Activated T-cell treated with anti-CD3 and anti-CD28 coated beads, Interleukin-2, amount 50 U/mL, for 48 hours (primary cell): Measurements from ENCODE around the gene ARID1B.

Experiments
- DNase-seq, 2 experiments: peaks; one replicate each; pipeline ENCODE4 v3.0.0-alpha.2; 2020

Gene ARID1B

DNA sequence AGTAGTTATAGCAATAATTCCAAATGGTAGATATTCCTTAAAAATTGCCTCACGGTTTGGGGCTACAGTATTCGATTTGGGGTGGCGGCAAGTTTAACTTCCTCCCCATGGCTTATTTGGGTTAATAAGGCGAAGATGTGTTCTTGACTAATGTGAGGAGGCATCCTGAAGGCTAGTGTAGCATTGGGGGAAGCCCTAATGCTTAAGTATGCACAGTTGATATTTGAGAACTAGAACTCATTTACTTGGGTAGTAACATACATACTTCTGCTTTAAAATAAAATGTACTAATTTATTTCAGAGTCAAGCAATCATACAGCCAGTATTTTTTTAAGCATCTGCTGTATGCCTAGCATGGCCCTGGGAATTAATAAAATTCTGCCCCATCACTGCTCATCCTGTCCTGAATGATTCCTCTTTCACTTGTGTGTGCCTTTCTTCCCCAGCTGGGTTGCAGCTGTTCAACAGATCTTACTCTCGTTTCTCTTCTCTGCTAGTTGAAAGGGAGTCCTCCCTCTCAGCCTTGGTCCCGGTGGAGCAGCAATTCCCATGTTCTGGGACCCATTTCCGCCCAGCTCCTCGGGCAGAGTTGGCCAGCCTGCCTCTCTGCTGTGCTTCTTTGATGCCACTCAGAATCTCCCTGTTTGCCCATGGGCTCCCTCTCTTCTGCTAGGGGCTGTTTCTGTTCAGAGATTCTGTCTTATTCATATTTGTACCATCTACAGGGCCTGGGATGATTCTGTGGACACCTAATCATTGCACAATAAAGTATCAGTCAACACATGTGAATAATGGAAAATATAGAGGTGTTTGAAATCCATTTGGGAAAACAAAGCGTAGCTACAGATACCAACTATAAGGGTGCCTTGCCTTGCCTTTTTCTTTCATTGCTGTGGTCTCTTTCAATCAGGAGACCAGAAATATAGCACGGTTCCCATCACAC lies 104.8 kb downstream of the ARID1B start:
- DNase-seq: no peak

DNA sequence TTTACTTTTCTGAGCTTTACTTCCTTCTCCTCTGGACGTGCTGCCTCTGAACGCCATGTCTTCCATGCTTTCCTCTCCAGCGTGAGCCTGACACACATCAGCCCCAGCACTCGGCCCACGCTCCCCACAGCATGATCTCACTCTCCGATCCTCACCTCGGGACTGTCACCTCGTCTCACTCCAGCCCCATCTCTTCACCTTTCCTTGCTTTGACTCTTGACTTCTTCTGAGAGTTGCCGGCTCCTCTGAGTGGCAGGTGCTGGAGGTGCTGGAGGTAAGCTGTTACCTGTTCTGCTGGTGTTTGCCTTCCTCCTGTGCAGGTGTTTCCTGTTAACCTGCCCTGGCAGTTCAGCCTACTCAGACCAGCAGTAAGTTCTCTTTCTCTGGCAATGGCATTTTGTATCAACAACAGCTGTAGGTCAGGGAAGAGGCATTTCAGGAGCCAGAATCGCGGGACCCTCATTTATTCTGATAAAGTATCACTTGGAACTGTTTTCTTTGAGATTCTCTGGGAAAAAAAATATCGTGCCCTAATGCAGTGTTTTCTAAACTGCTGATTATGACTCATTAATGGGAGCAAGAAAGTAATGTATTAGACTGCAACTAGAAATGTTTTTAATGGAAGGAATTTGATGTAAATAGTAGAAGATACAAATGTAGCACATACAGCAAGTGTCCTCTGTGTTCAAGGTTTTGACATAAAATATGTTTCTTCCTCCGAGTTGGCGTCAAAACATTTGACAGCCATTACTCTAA lies 106.5 kb downstream of the ARID1B start:
- DNase-seq: peak; percentile 51 to 59

DNA sequence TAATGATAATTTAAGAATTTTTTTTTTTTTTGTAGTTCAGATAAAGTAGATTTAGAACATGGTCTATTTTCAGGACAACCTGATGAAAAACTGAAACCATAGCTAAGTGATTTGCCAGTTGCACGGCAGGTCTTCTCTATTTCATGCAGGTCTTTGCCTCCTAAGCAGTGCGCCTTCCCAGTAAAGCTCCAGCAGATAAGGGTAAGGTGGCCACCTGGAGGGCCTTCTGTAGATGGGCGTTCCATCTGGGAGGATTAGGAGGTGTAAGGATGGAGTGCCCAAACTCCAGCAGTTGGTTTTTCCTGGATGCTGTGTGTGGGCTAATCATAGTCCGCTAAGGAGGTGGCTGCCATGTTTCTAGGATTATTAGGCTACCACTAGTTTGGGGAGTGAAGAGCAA lies 107.1 kb downstream of the ARID1B start:
- DNase-seq: no peak

DNA sequence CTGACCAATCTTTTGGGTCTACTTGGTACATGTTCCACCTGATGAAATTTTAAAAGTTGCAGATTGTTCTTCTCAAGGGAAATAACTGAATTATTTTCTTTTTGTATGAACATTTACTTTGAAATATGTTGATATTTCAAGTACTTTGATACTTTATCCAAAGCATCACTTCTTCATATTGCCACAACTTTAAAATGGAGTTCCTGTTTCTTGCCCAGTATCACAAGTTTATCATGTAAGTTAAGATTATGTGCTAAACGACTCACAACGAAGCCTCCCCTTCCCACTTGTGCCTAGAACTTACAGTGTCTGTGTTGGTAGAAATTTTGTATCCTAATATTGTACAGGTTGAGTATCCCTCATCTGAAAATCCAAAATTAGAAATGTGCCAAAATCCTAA lies 108.4 kb downstream of the ARID1B start:
- no peak for DNase-seq

DNA sequence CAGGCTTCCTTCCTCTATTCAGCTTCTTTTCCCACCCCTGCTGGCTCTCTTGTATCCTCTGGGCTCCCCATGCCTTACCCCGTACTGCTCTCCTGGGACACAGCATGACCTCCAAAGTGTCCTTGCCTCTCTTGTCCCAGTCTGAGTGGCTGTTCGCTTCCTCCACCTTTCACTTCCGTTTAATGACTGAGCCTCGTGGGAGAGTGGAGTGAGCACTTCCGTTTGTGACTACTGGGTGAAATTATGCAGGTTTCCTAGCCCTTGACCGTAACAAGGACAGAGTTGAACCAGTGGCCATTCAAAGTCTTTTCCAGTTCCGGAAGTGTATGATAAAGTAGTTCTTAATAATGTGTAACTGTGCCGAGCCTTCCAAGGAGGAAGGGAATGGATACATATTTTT lies 109.2 kb downstream of the ARID1B start:
- no peak for DNase-seq

DNA sequence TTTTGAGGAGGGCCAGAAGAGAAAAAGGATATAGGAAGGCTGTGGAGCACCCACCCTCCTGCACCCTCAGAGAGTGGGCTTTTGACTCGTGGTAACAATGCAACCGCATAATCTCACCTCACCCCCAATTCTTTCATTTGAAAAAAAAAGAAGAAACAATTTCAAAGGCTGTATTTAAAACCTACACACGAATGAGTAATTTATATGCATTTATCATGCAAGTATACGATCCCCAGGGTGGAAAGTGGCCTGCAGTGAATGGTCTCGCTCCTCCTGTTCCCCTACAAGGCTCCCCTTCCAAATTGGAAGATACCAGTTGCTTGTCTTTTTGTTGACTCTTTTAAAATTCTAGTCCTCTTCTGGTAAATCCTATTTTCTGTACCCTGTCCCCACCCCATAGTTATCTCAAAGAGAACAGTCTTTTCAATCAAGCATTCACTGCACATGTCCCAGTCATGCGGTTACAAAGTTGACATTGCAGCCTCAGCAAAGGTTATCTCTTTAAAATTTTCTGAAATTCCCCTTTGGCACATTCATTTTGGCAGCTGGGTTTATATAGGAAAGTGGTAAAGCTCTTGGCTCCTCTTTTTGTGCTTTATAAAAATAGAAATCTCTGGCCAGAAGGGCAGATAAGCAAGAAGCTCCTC lies 110.6 kb downstream of the ARID1B start:
- DNase-seq: no peak

DNA sequence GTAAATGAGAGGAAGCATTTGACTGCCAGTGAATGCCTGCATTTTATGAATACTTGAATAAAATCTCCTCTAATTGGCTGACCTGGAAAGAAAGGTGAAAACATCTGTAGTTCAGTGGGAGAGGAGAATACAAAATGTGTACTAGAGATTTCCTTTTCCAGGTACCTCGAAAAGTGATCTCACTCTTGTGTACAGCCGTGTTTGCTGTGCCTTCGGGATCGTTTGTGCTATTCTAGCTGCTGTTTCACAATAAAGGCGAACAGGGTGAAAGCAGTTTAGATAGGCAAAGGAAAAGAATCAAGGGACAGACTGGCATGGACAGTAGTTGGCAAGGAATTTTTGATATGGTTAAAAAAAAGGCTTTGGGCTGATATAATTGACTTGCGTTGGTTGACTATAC lies 112.3 kb downstream of the ARID1B start:
- DNase-seq: no peak

DNA sequence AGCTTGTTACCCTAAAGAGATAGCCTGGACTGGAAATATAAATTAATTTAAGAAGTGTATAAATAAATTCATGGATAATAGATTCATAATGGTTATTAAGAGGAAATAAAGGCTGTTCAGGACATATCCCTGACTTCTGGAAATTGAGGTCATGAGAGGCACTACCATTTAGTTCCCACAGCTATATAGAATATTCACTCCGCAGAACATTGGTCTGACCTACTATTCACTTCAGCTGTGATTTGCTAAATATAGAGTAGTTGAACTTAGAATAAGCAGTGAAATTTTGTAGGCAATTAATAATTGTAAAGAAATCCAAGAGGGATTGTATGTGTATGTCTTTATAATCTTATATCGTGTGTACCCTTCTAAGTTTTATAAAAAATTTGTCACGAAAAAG lies 112.8 kb downstream of the ARID1B start:
- no peak for DNase-seq

DNA sequence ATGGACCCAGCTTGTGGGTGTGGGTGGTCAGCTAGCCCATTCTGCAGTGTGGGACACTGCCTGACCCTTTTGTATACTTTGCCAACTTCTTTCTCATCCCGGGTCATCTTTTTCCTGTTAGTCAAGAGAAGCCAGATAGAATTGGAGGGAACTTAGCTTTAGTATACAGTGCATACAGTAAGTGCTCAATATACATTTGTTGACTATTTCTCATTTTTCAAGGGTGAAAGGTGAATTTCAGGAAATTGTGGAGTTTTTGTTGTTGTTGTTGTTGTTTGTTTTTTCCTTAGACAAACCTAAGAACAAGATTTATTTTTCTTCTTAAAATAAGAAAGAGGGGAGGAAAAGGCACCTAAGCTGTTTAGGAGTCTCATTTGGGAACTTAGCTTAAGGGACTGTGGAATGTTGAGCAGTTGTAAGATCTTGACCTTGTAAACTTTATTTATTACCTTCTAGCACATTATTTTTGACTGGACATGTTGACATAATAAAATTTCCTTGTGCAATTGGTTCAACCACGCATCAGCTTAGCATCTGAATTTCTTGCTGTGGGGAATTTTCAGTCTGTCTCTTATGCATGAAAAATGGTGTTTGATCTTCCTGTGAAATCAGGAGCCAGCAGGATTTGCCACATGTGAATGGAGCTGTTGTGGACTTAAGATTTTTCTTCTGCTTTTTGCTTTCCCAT lies 113.6 kb downstream of the ARID1B start:
- DNase-seq: no peak

DNA sequence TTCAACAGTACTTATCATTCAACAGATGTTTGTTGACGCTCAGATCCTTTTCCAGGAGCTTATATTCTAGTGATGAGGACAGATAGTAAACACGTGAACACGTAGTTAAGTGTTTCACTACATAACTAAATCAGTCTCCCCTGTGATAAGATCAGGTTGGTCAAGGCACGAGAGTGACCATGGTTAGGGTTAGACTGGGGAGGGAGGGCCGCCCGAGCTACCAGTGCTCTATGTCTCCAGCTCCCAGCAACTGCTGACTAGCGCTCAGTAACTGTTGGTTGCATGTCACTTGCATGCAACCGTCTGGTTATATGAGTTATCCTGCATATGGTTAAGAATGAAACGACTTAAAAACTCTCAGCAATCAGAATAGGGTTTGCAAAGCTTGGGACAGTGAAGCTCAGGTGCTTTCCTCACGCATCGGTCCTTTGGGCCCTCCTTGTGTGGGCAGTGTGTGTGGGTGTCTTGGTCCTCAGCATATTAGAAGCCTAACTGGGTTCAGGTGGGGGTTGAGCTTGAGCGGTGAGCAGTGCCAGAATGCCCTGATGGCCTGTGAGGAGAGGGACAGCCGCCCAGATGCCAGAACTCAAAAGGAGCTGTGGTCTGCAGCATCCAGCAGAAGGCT lies 120.8 kb downstream of the ARID1B start:
- DNase-seq: no peak

DNA sequence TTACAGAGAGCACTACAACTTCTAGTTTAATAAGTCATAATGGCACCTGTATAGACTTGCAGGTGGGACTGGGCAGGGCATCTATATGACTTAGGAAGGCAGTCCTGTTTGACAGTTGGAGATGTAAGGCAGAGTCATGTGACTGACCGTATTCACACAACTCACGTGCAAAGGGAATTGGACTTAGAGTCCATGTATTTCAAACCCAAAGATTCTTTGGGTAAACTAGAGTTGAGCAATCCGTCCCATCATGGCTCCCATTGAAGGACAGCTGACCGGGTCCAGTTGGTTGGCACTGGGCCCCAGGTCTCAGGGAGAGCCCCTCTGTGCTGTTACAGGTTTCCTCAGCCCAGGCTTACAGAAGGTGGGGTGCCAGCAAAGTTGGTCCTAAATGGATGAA lies 121.9 kb downstream of the ARID1B start:
- no peak for DNase-seq

DNA sequence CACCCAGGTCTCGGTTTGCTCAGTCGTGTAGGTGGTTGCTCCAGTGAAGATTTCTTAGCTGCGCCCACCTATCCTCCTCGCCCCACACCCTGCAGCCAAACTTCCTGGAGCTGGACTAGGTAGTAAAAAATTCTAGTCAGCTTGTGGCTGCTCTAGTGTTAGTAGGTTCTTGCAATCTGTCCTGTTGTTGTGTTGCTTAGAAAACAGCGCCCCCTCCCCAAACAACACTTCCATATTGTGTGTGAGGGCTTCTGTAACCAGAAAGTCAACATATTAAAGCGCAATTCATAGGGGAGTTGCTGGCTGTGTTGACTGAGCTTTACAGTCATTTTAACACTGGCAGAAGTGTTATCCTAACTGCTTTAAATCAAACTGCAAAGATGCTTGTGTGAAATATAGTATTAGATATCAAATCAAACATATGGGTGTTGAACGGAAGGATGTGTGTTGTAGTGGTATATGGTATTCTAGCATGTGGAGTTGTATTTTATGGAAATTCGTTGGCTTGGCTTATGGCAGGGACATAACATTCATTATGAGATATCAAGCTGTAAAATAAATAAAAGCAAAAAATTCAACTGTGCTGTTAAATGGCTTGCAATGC lies 122.5 kb downstream of the ARID1B start:
- DNase-seq: no peak

DNA sequence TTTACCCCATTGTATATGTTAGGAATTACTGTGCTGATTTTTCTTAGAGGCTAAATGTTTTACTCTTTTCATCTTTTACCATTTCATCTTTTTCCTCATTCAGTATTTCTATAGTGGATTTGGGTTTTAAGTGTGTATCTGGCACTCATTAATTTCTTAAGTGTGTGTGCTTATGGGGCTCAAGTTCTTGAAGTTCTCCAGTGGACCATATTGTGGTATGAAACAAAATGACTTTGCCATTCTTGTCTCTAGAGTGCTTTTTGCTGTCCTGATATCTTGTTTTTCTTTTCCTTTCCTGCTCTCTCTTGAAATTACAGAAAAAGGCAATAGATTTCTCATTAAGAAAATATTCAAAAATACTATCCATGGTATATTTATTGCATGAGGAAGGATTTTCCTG lies 123.1 kb downstream of the ARID1B start:
- DNase-seq: no peak

DNA sequence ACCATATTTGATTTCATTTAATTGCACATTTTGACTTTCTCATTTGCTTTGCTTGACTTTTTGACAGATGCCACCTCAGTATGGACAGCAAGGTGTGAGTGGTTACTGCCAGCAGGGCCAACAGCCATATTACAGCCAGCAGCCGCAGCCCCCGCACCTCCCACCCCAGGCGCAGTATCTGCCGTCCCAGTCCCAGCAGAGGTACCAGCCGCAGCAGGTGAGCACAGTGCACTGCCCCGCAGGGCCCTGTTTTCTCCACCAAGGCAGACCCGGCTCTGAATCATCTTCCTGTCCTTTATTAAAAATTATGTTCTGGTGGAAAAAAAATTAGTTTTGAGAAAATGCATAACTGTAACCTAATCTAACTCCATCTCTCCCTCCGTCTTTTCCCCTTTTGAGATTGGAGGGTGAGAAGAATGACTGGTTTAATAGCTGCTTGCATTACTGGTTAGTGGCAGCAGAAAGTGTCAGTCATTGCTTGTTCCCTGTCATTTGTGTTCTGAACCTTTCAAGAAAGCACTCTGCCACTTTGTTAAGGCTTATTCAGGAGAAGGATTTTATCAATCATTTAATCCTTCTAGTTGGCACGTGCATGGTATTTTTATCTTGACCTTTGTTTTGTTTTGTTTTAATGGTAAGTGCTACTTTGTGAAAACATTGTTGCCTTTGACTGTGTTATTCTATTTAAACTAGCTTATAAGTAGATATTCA lies 124.3 kb downstream of the ARID1B start:
- no peak for DNase-seq

DNA sequence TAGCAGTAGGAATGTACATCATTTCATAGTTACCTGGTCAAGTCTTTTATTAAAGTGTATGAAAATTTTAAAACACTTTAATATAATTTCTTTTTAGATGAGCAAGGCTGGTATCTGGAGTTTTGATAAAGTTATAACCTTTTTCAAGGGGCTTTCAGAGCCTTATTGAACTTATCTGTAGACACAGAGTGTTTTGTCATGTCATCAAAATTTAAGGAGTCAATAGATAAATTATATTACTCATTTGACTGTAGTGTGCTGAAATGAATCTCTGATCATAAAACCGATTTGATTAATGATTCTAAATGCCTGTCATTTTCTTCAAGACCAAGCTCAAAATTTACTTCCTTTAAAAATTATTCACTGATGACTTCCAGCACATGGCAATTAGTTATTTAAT lies 125.6 kb downstream of the ARID1B start:
- DNase-seq: no peak

DNA sequence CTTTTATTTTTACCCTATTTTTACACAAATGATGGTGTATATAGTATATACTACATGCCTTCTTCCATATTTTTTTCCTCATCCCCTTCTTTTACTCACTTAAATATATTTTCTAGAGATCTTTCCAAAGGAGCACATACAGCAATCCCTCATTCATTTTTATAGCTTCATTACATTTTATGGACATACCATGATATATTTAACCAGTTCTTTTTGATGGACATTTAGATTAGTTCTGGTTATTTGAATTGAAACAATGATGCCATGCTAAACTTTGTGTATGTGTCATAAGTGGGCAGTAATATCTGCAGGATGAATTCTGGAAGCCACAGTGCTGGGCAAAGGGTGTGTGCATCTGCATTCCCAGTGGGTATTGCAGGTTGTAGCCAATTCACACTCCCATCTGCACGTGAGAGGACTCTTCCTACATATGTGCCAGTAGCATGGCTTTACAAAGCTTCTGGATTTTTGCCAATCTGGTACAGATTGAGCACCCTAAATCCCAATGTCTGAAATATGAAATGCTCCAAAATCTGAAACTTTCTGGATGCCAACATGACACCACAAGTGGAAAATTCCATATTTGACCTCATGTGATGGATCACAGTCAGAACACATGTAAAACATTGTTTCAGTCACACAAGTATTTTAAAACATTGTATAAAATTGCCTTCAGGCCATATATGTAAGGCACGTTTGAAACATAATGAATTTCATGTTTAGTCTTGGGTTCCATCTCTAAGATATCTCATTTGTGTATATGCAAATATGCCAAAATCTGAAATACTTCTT lies 127.2 kb downstream of the ARID1B start:
- no peak for DNase-seq

DNA sequence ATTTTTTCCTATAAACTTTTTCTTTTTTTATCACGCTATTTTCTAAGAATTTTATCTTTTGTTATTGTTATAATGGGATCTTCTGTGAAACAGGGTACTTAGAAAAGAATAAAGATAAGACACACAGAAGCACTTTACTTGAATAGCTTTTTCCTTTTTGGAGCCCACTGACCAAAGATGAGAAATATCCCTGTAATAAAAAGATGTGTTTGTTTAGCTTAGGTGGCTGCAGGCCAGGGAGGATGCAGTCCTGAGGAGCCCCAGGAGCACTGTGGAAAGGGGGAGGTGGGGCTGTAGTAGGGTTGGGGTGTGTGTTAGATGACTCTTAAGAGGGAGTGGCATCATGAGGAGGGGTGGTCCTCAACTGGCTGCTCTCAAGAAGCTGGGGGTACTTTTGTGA lies 128.6 kb downstream of the ARID1B start:
- no peak for DNase-seq

DNA sequence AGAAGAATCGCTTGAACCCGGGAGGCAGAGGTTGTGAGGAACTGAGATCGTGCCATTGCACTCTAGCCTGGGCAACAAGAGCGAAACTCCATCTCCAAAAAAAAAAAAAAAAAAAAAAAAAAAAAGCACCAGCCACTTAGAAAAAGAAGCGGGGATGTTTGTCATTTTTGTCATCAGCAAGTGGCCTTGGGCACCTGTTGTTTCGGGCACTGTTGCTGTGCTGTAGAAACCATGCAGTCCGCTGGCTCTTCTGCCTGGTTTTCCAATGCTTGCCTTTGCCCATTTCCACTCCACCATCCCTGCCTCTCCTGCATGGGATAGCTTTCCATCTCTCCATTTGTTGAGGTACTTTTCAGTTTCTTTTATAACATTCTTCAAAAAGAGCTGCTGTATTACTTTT lies 129.3 kb downstream of the ARID1B start:
- no peak for DNase-seq

DNA sequence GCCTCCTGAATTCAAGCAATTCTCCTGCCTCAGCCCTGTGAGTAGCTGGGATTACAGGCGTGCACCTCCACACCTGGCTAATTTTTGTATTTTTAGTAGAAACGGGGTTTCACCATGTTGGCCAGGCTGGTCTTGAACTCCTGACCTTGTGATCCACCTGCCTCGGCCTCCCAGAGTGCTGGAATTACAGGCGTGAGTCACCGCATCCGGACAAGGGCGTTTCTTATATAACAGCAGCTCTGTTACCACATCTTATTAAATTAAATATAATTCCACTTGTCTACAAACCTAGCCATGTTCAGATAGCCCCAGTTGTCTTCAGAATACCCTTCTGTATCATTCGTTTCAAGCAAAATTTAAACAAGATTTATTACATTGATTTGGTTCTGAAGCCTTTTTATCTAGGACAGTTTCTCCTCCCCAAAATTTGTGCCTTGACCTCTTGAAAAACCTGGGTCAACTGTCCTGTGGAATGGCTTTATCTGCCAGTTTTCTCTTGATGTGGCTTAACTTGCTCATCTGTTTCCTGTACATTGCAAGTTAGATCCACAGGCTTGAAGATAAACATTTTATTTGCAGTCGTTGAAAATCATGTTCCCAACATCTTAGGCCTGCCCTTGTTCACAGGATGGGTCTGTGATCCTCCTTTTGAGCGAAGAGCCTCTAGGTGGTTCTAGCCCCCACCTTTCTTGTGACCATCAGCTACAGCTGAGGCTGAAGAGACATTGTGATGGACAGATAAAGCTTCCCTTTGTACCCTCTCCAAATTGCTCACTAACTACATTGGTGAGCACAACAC lies 132.2 kb downstream of the ARID1B start:
- DNase-seq: no peak

DNA sequence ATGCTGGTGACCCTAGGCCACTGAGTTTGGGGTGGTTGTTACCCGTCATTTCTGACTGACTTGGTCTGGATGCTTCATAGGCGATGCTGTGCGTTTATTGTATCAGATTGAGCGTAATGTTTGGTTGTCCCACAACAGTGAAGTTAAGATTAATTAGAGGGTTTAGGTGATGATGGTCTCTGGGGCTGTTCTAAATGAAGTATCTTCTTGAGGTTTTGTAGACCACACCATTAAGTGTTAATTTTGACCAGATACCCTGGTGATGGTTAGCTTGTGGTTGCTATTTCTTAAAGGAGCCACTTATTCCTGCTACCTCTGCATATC lies 132.8 kb downstream of the ARID1B start:
- DNase-seq: no peak
